ENCODE measurements around the gene STK32C. TPM values are rescaled to one million over a fixed set of nuclear protein-coding genes. Genes with fewer than 3 reads are reported as not detected.
"Not testable (repeated sequence)": the region's sequence is repeated elsewhere in the genome, so short reads cannot be mapped to it uniquely, and the experiment has no call there.

The STK32C gene
- total RNA-seq, 1 donor: 4.2 TPM

GRCh38 chr10:132229096-132229495, 78.7 kb downstream of the STK32C start:
- Histone ChIP-seq H3K4me1 (ENCODE audit: insufficient read depth, low read length) (peaks cover 67% of the 10 kb centered on the region), H3K4me3 (ENCODE audit: low read length) (no peak overlapping the region), H3K27me3 (ENCODE audit: insufficient read depth, low read length) (no peaks in the 10 kb centered on the region), H3K9me3 (ENCODE audit: low read depth, low read length) (no peaks in the 10 kb centered on the region)

- Histone ChIP-seq H3K4me1 (ENCODE audit: insufficient read depth, low read length) (peaks cover 67% of the 10 kb centered on the region), H3K27me3 (ENCODE audit: insufficient read depth, low read length) (no peaks in the 10 kb centered on the region), H3K9me3 (ENCODE audit: low read depth, low read length) (no peaks in the 10 kb centered on the region), H3K4me3 (ENCODE audit: low read length) (no peak overlapping the region)
Measured at GRCh38 chr10:132228616-132229015, 79.1 kb downstream of the STK32C start.

- Histone ChIP-seq H3K9me3 (ENCODE audit: low read depth, low read length) (no peaks in the 10 kb centered on the region), H3K4me3 (ENCODE audit: low read length) (no peak overlapping the region), H3K4me1 (ENCODE audit: insufficient read depth, low read length) (peaks cover 68% of the 10 kb centered on the region), H3K27me3 (ENCODE audit: insufficient read depth, low read length) (no peaks in the 10 kb centered on the region)
Measured at GRCh38 chr10:132227851-132228390, 79.8 kb downstream of the STK32C start.

GRCh38 chr10:132226586-132227405, 81.0 kb downstream of the STK32C start:
- peaks cover 58% of the 10 kb centered on the region for H3K4me1 ChIP-seq (ENCODE audit: insufficient read depth, low read length)
- H3K27me3 ChIP-seq (ENCODE audit: insufficient read depth, low read length): no peaks in the 10 kb centered on the region
- H3K9me3 ChIP-seq (ENCODE audit: low read depth, low read length): no peaks in the 10 kb centered on the region
- no peak overlapping the region for H3K4me3 ChIP-seq (ENCODE audit: low read length)

GRCh38 chr10:132225849-132226205, 81.9 kb downstream of the STK32C start:
- no peak overlapping the region for H3K4me3 ChIP-seq (ENCODE audit: low read length)
- no peaks in the 10 kb centered on the region for H3K27me3 ChIP-seq (ENCODE audit: insufficient read depth, low read length)
- no peaks in the 10 kb centered on the region for H3K9me3 ChIP-seq (ENCODE audit: low read depth, low read length)
- peaks cover 49% of the 10 kb centered on the region for H3K4me1 ChIP-seq (ENCODE audit: insufficient read depth, low read length)

- Histone ChIP-seq H3K4me3 (ENCODE audit: low read length) (no peak overlapping the region), H3K4me1 (ENCODE audit: insufficient read depth, low read length) (peaks cover 43% of the 10 kb centered on the region), H3K27me3 (ENCODE audit: insufficient read depth, low read length) (no peaks in the 10 kb centered on the region), H3K9me3 (ENCODE audit: low read depth, low read length) (no peaks in the 10 kb centered on the region)
Measured at GRCh38 chr10:132225073-132225848, 82.5 kb downstream of the STK32C start.

GRCh38 chr10:132224343-132225072, 83.2 kb downstream of the STK32C start:
- H3K27me3 ChIP-seq (ENCODE audit: insufficient read depth, low read length): no peaks in the 10 kb centered on the region
- H3K4me3 ChIP-seq (ENCODE audit: low read length): no peak overlapping the region
- H3K9me3 ChIP-seq (ENCODE audit: low read depth, low read length): no peaks in the 10 kb centered on the region
- H3K4me1 ChIP-seq (ENCODE audit: insufficient read depth, low read length): peaks cover 35% of the 10 kb centered on the region

GRCh38 chr10:132223611-132224342, 84.0 kb downstream of the STK32C start:
- no peaks in the 10 kb centered on the region for H3K27me3 ChIP-seq (ENCODE audit: insufficient read depth, low read length)
- peaks cover 30% of the 10 kb centered on the region for H3K4me1 ChIP-seq (ENCODE audit: insufficient read depth, low read length)

GRCh38 chr10:132223156-132223590, 84.6 kb downstream of the STK32C start:
- H3K9me3 ChIP-seq (ENCODE audit: low read depth, low read length): no peaks in the 10 kb centered on the region
- H3K4me1 ChIP-seq (ENCODE audit: insufficient read depth, low read length): peaks cover 30% of the 10 kb centered on the region
- no peak overlapping the region for H3K4me3 ChIP-seq (ENCODE audit: low read length)
- H3K27me3 ChIP-seq (ENCODE audit: insufficient read depth, low read length): no peaks in the 10 kb centered on the region

More at GRCh38 chr10:132223611-132224342, 84.0 kb downstream of the STK32C start:
- no peak overlapping the region for H3K4me3 ChIP-seq (ENCODE audit: low read length)
- no peaks in the 10 kb centered on the region for H3K9me3 ChIP-seq (ENCODE audit: low read depth, low read length)

- H3K9me3 ChIP-seq (ENCODE audit: low read depth, low read length): no peaks in the 10 kb centered on the region
- H3K4me3 ChIP-seq (ENCODE audit: low read length): no peak overlapping the region
- no peaks in the 10 kb centered on the region for H3K27me3 ChIP-seq (ENCODE audit: insufficient read depth, low read length)
- peaks cover 30% of the 10 kb centered on the region for H3K4me1 ChIP-seq (ENCODE audit: insufficient read depth, low read length)
Measured at GRCh38 chr10:132222726-132223125, 85.0 kb downstream of the STK32C start.

- H3K9me3 ChIP-seq (ENCODE audit: low read depth, low read length); H3K4me3 ChIP-seq (ENCODE audit: low read length); H3K27me3 ChIP-seq (ENCODE audit: insufficient read depth, low read length): not testable (repeated sequence)
- H3K4me1 ChIP-seq (ENCODE audit: insufficient read depth, low read length): peaks cover 22% of the 10 kb centered on the region
Measured at GRCh38 chr10:132220996-132221395, 86.8 kb downstream of the STK32C start.

- Histone ChIP-seq H3K4me3 (ENCODE audit: low read length) (no peak overlapping the region), H3K4me1 (ENCODE audit: insufficient read depth, low read length) (peaks cover 13% of the 10 kb centered on the region), H3K9me3 (ENCODE audit: low read depth, low read length) (no peaks in the 10 kb centered on the region), H3K27me3 (ENCODE audit: insufficient read depth, low read length) (no peaks in the 10 kb centered on the region)
Measured at GRCh38 chr10:132220061-132220460, 87.7 kb downstream of the STK32C start.

GRCh38 chr10:132219486-132219885, 88.3 kb downstream of the STK32C start:
- Histone ChIP-seq H3K9me3 (ENCODE audit: low read depth, low read length) (no peaks in the 10 kb centered on the region), H3K4me3 (ENCODE audit: low read length) (no peak overlapping the region), H3K4me1 (ENCODE audit: insufficient read depth, low read length) (peaks cover 8% of the 10 kb centered on the region), H3K27me3 (ENCODE audit: insufficient read depth, low read length) (no peaks in the 10 kb centered on the region)

- not testable (repeated sequence) for H3K27me3 ChIP-seq (ENCODE audit: insufficient read depth, low read length); H3K4me1 ChIP-seq (ENCODE audit: insufficient read depth, low read length); H3K4me3 ChIP-seq (ENCODE audit: low read length); H3K9me3 ChIP-seq (ENCODE audit: low read depth, low read length)
Measured at GRCh38 chr10:132216441-132216840, 91.3 kb downstream of the STK32C start.
